ENCODE data around the gene YIPF6.
"Not testable (repeated sequence)": the region's sequence is repeated elsewhere in the genome, so short reads cannot be mapped to it uniquely, and the experiment has no call there.

YIPF6 gene

DNA sequence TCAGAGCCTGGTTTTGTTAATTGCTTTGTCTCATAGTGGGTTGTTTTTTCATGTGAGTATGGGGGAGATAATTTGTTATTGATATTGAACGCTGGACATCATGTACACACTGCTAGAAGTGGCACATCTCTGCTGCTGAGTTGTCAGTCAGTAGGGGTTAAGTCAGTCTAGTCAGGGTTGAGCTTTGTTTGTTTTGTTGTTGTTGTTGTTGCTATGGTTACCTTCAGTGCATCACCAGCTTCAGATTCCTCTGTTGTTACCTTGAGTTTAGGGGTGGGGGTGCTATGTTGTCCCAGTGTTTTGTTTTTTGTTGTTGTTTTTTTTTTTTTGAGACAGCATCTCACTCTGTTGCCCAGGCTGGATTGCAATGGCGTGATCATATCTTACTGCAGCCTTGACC is 9.9 kb downstream of the YIPF6 start:
- ATAC-seq, result no peak
- DNase-seq, result no peak

DNA sequence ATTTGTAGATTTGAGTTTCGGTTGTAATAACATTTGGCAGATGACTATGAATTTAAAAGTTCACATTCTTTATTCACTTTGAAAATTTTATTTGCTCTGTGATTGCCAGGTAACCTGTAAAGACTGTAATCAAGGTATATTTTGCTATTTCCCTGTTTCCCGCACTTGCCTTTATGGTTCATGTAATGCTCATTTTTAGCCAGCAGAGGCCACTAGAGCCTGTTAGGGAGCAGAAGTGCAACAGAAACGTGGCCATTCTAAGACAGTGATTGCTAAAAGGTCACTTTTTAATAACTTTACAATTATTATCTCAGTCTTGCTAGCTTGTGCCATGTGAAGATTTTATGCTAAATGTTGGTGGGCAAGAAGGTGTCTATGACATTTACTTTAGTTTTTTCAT is 12.4 kb downstream of the YIPF6 start:
- DNase-seq (peak; percentile 29), ATAC-seq (no peak)

DNA sequence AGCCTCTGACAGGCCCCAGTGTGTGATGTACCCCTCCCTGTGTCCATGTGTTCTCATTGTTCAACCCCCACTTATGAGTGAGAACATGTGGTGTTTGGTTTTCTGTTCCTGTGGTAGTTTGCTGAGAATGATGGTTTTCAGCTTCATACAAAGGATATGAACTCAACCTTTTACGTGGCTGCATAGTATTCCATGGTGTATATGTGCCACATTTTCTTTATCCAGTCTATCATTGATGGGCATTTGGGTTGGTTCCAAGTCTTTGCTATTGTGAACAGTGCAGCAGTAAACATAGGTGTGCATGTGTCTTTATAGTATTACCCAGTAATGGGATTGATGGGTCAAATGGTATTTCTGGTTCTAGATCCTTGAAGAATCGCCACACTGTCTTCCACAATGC is 25.8 kb downstream of the YIPF6 start:
- not testable (repeated sequence) for ATAC-seq, DNase-seq

DNA sequence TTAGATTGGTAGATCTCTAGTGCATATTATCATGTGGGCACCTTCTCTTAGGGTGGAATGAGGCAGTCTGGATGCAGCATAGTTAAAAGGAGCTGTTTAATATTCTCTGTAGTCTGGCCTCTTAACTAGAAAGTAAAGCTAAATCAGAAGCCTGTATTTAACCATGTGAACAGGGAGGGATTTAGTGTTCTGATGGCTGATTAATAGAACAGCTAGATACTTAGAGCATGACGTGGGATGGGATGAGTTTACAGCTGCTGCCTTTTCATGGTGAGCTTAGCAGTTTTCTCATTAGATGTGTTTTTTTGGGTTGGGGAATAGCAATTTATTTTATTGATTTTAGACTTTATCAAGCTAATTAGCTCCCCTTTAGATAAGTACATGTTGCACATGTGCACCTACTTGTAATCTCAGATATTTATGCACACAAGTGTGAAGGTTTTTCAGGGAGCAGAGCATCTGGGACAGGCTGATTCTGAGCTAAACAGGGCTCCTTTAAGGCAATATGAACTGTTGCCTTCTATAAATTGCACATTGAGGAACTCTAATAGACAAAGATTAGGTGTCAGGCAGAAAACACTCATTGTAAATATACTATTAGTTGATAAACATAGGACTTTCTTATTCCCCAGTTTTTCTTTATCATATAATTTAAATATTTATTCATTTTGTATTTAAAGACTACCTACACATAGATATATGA is 34.1 kb downstream of the YIPF6 start:
- ATAC-seq, result no peak
- DNase-seq, result no peak

DNA sequence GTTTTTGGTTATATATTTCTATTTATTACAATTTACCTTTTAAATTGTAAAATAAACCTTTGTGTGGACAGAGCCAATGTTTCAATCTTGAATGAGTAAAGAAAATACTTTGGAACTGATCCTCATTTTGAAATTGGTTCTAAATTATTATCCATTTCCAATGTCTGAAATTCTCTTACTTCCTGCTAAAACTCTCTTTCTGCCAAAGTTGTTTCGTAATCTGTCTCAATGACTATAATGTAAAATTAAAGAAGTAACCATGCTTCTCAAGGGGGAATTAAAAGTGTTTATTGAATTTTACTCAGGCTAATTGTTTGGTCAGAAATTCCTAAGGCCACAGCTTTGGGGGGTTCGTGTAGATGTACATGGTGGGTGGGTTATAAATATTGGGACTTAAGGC is 34.8 kb downstream of the YIPF6 start:
- ATAC-seq, result no peak
- no peak for DNase-seq

DNA sequence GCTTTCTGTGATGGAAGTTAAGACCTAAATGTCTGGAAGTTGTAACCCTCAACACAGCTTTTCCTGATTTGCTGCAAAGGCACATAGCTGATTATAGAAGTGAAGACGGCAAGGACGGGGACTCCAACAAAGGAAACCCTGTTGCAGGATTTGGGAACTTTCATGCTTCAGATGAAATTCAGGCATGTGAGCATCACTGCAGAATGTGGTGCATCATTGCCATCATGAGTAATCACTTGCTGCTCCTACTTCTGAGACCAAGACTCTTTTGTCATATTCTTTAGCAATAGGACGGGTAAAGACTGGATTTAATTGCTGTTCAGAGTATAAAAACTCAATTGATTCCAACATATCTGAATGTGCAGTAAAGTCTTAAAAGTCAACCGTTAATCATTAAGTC is 35.8 kb downstream of the YIPF6 start:
- DNase-seq (no peak), ATAC-seq (no peak)

DNA sequence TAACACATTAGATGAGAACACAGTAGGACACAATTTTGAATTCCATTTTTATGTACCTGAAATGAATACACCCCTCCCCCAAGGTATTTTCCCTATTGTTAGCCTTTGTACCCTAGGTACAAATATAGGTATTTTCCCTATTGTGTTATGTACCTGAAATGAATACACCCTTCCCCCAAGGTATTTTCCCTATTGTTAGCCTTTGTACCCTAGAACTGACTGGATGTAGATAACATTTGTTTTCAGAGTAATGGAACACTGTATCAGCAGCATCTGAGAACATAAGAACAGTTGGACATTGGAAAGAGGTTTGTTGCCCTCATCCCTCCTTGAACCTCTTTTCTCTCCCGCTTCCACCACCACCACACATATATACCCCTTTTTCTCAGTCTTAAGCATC is 37.6 kb downstream of the YIPF6 start:
- DNase-seq (no peak), ATAC-seq (no peak)

DNA sequence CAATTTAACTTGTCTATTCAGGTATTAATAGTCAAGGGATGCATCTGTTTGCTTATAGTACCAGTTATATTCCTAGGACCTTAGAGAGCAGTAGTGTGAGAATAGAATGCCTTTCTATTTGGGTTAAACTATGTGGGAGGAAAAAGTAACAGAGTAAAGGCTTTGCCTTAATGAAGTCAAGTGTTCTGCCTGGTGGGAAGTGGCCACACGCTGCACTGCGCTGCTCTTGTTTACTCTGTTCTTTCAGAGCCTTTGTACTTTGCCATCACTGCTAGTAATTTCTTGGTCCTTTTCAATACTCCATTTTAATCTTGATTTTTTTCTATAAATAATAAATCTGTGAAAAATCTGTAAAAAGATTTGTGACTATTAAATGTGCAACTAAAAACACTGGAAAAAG is 38.0 kb downstream of the YIPF6 start:
- DNase-seq, result no peak
- no peak for ATAC-seq

DNA sequence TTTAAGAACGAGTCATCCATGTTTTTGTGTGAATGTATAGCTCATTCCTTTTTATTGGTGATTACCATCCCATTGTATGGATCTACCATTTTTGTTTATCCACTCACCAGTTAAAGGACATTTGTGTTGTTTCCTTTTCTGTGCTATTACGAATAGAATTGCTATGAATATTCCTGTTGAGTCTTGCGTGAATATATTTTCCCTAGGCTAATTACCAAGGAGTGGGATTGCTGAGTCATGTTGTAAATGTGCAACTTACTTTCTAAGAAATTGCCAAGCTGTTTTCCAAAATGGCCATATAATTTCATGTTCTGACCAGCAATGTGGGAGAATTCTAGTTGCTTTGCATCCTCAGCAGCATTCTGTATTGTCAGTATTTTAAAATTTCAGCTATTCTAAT is 51.3 kb downstream of the YIPF6 start:
- ATAC-seq (no peak), DNase-seq (no peak)

DNA sequence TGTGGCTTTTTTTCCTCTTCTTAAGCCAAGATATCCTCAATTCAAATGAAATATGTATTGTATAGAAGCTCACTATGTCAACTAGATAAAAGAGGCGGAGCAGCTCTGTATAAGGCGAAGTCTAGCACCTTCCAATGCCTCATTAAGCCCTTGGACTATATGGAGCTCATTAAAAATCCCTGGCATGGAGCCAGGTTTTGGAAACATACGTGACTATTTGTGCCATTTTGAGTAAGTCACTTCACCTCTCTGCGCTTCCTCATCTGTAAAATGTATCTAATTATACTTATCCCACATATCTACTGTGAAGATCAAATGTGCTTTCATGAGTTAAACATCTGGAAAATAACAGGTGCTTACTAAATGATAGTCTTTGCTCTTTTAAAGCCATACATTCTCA is 57.2 kb downstream of the YIPF6 start:
- ATAC-seq (no peak), DNase-seq (no peak)

DNA sequence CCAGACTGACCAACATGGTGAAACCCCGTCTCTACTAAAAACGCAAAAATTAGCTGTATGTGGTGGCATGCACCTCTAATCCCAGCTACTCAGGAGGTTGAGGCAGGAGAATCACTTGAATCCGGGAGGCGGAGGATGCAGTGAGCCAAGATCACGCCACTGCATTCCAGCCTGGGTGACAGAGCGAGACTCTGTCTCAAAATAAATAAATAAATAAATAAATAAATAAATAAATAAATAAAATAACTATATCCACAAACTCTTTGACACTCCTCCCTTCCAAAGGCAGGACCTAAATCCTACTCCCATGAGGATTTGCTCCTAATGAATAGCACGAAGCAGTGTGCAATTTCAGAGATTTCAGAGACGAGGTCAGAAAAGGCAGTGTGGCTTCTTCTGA is 58.3 kb downstream of the YIPF6 start:
- DNase-seq, ATAC-seq: not testable (repeated sequence)

DNA sequence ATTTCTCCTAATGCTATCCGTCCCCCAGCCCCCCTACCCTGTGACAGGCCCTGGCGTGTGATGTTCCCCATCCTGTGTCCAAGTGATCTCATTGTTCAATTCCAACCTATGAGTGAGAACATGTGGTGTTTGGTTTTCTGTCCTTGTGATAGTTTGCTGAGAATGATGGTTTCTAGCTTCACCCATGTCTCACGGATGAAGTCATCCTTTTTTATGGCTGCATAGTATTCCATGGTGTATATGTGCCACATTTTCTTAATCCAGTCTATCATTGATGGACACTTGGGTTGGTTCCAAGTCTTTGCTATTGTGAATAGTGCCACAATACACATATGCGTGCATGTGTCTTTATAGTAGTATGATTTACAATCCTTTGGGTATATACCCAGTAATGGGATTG is 61.1 kb downstream of the YIPF6 start:
- ATAC-seq, DNase-seq: not testable (repeated sequence)

DNA sequence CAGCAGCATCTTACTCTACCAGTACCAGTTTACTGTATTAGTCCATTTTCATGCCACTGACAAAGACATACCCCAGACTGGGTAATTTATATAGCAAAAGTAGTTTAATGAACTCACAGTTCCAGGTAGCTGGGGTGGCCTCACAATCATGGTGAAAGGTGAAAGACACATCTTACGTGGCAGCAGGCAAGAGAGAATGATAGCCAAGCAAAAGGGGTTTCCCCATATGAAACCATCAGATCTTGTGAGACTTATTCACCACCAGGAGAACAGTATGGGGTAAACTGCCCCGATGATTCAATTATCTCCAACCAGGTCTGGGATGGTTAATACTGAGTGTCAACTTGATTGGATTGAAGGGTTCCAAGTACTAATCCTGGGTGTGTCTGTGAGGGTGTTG is 69.3 kb downstream of the YIPF6 start:
- DNase-seq, result no peak
- ATAC-seq, result peak; percentile 44

DNA sequence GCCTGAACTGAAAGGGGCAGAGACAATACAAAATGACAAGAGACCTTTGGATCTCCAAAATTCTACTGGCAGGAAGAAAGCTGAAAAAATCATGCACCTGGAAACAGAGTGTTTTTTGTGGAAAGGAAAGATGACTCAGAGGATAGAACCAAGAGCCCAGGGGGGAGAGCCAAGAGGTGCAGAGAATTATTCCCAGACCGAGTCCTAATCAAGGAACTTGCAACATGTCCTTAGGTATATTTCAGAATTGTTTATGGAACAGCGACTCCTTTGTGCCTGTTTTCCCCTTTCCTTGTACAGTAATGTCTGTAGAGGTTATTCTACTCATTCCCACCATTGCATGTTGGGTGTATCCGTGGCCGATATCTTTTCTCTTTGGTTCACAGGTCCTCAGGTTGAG is 71.7 kb downstream of the YIPF6 start:
- no peak for ATAC-seq
- DNase-seq, result no peak

DNA sequence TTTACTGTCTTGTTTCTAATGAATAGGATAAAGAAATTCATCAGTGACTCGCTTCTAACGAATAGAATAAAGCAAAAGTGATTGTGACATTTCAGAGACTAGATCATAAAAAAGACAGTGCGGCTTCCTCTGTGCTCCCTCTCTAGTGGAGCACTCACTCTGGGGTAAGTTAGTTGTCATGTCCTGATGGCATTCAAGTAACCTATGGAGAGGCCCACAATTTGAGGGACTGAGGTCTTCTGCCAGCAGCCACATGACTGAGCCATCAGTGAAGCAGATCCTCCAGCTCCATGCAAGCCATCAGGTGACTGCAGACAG is 72.4 kb downstream of the YIPF6 start:
- peak; percentile 48 for ATAC-seq

DNA sequence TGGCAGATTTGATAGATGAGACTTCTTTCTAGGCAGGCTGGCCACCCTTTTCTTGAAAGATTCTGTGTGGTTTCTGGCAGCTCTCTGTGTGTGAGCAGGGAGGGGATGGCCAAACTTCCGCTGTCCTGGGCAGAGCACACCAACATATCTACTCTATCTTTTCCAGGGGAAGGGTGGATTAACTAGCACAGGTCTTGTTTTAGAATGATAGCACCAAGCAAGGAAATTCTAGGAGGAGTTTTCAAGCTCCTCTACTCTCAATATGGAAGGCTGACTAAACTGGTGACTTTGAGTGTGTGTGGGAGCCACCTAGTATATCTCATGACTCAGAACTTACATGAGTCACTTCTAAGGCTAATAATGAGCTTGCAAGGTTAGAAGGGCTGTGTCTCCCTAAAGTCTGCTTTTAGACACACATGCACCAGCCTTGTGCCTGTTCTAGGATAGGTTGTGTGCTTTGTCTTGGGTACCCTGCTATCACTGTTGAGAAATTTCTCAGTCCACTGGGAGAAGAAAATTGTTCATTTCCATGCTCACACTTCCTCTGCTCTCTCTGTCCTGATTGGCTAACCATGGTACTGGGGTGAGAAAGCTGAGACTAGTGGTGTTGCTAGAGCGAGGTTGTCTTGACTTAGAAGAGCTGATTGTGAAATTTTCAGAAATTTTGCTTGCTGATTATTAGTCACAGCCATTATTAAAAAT is 72.9 kb downstream of the YIPF6 start:
- ATAC-seq (peak; percentile 94), DNase-seq (no peak)

More for the DNA sequence above, 72.4 kb downstream of the YIPF6 start:
- DNase-seq, result no peak

DNA sequence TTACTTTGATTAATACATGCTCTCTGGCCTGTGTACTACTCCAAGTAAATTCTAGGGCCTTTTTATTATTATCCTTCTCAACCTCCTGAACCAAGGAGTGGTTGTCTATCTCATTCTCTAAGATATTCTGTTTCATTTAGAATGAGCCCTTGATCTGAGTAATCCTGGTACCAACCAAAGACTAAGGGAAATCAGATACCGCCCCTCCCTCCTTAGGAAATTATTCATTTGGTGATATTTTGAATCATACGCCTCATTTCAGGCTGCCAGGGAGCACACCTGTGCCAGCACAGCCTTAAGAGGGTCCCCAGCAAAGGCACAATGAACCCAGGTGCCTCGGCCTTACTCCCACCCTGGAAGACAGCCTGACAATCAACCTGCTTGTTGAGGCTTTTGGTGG is 75.4 kb downstream of the YIPF6 start:
- ATAC-seq (no peak), DNase-seq (no peak)

DNA sequence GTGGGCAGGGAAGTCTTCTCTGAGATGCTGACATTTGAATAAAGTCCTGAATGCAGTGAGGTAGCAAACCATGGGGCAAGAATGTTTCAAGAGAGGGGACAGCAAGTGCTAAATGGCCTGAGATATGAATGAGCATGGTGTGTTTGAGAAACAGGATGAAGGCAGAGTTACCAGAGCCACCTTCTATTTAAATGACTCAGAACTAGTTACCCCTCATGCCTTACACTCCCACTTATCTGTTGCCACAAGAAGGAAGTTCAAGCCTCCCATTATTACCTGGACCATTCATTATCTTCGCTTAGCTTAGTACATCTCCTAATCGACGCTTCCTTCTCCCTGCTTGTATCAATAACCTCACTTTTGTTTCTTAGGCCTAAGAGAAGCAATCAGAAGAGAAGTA is 81.0 kb downstream of the YIPF6 start:
- DNase-seq, result no peak
- no peak for ATAC-seq

DNA sequence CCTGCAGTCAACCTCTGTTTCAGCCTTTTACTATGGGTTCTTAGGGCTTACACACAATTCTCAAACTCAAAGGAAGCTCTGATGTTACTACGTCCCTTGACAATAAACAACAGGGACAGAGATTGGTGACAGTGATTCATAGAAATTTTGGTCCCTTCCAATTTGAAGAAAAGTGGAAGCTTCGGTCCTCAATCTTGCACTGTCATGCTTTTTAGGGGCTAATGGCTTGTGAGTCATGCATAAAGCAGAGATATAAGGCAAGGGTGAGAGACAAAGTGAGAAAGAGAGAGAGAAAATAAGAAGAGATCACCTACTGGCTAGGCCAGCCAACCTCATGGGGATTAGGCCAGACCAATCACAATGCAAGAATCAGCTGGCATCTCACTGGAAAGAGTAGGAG is 85.4 kb downstream of the YIPF6 start:
- DNase-seq, result no peak
- ATAC-seq, result no peak

Data from stimulated activated naive CD8-positive, alpha-beta T cell treated with anti-CD3 and anti-CD28 coated beads, Interleukin-15, Interleukin-2, amounts not matched to agents 100 U/mL and 50 U/mL, for 24 hours (primary cell).